Aorta (tissue), 5 donors: ENCODE results near the gene TCAP. TPM values are rescaled to one million over a fixed set of nuclear protein-coding genes. Genes with fewer than 3 reads are reported as not detected.

Experiments used
- ATAC-seq: fragments of 200-7000 bp; cut with Tn5 transposase; one replicate; pipeline ENCODE4 v1.9.1; 2022; ENCODE audit warnings: moderate library complexity; ENCODE audit not compliant: low FRiP score
- DNase-seq, 2 donors: peaks; one replicate each; pipeline ENCODE4 v3.0.0-alpha.2; 2020
- H3K27ac ChIP-seq, 2 donors: one replicate each; pipeline ENCODE4 v1.5.1; 2013; ENCODE audit warnings: low read length in 2 of 2, mild to moderate bottlenecking in 2 of 2, moderate library complexity in 2 of 2, control low read depth in 1 of 2, inconsistent platforms in 1 of 2, low read depth in 1 of 2
- H3K27me3 ChIP-seq, 2 donors: one replicate each; pipeline ENCODE4 v1.6.1; 2013; ENCODE audit warnings: control low read depth in 1 of 2, low read length in 1 of 2, mild to moderate bottlenecking in 1 of 2, moderate library complexity in 1 of 2; ENCODE audit not compliant: insufficient read depth in 2 of 2, control insufficient read depth in 1 of 2
- H3K36me3 ChIP-seq, 2 donors: one replicate each; pipeline ENCODE4 v1.6.1; 2013; ENCODE audit warnings: control low read depth in 1 of 2, low read length in 1 of 2, mild to moderate bottlenecking in 1 of 2; ENCODE audit not compliant: insufficient read depth in 2 of 2, control insufficient read depth in 1 of 2
- H3K4me1 ChIP-seq, 2 donors: one replicate each; pipeline ENCODE4 v1.6.1; 2013; ENCODE audit warnings: low read length in 2 of 2, control low read depth in 1 of 2, mild to moderate bottlenecking in 1 of 2, moderate library complexity in 1 of 2; ENCODE audit not compliant: insufficient read depth in 2 of 2, control insufficient read depth in 1 of 2
- H3K4me3 ChIP-seq, 2 donors: one replicate each; pipeline ENCODE4 v1.5.1; 2013; ENCODE audit warnings: low read length in 2 of 2, control low read depth in 1 of 2, mild to moderate bottlenecking in 1 of 2
- H3K9me3 ChIP-seq: one replicate; pipeline ENCODE4 v1.6.1; 2013; ENCODE audit warnings: mild to moderate bottlenecking, low read length; ENCODE audit not compliant: control insufficient read depth
- WGBS, 2 donors: extraction: QIAGEN DNeasy Blood & Tissue Kit; methylation state at CpG; one replicate each; pipeline ENCODE4 v1.1.7; 2013; 5-methylcytosine and 5-hydroxymethylcytosine counted together
- intact Hi-C, 2 donors: fragments of 100-400 bp; cut with DNase I; formaldehyde crosslinking; loops; one replicate each; pipeline versions ENCODE4 v1.14.2 to v1.15.0; 2022
- polyA plus RNA-seq, 2 donors: library from polyadenylated mRNA; stranded (reverse); fragments of 200-250 nt; gene quantifications; one replicate each; pipeline ENCODE4 v1.2.3, GENCODE V29; 2013
- total RNA-seq, 2 donors: library from RNA; stranded (reverse); fragmentation: NEBNext Ultra II Directional; extraction: Animal tissue kit (Norgen Biotek cat#: 25700); gene quantifications; one replicate each; pipeline ENCODE4 v1.2.1, GENCODE V29; 2021
- donor health status: healthy with polysubstance abuse.
- donor health status: Bipolar disorder and iron deficiency.
- donor health status: DM: no; HTN: no; CAD: no.
- donor health status: DM: no; HTN: no; CAD: no.
- donor health status: DM: yes; HTN: yes; CAD: no.

TCAP gene
- total and polyA plus RNA-seq, 4 donors = 1.9 to 9.3 (median 3.6) TPM

- ATAC-seq (no peak), DNase-seq (no peak)
- intact Hi-C loops = loop anchor here (2.0 to 5.0 kb wide), 3 partner anchors 35 to 60 kb away; partner anchors contain the start of gene ERBB2 (in 2 of the 2)
- no peaks in the 10 kb centered on the region for H3K9me3 ChIP-seq
- peak overlapping the region in 1 of 2 donors; percentile 15 for H3K27ac ChIP-seq
- no peak overlapping the region for H3K4me3 ChIP-seq
- no peaks in the 10 kb centered on the region for H3K27me3 ChIP-seq
- 36 to 38% methylated on average over 41 to 49 of the region's 49 CpGs for WGBS, 2 donors
- no peaks in the 10 kb centered on the region for H3K36me3 ChIP-seq
- H3K4me1 ChIP-seq = no peaks in the 10 kb centered on the region
Observed at GRCh38 chr17:39667262-39667944, 2.3 kb downstream of the TCAP start.

DNA sequence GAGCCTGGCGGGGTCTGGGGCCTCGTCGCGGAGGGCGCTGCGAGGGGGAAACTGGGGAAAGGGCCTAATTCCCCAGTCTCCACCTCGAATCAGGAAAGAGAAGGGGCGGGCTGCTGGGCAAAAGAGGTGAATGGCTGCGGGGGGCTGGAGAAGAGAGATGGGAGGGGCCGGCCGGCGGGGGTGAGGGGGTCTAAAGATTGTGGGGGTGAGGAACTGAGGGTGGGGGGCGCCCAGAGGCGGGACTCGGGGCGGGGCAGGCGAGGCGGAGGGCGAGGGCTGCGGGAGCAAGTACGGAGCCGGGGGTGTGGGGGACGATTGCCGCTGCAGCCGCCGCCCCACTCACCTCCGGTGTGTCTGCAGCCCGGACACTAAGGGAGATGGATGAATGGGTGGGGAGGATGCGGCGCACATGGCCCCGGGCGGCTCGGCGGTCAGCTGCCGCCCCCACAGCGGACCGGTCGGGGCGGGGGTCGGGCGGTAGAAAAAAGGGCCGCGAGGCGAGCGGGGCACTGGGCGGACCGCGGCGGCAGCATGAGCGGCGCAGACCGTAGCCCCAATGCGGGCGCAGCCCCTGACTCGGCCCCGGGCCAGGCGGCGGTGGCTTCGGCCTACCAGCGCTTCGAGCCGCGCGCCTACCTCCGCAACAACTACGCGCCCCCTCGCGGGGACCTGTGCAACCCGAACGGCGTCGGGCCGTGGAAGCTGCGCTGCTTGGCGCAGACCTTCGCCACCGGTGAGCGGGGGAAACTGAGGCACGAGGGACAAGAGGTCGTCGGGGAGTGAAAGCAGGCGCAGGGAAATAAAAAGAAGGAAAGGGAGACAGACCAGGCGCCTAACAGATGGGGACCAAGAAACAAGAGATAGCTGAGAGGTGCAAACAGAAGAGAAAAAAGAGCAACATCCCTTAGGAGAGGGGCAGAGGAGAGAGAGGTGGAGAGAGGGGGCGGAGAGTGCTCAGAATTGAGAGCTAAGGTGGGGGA lies 3.1 kb downstream of the TCAP start, which contains the start of gene PNMT:
Gene PNMT (plus strand): TSS at position 509 of the 980 bp plus-strand sequence. CDS start 23 bp downstream, at position 532.
- Histone ChIP-seq H3K4me1 (no peaks in the 10 kb centered on the region), H3K4me3 (no peak within 1 kb of the TSS), H3K27me3 (no peaks in the 10 kb centered on the region), H3K9me3 (no peaks in the 10 kb centered on the region), H3K27ac (peak within 1 kb of the TSS in 1 of 2 donors; percentile 15), H3K36me3 (no peaks in the 10 kb centered on the region)
- WGBS, 2 donors = 11 to 13% methylated on average over 74 to 85 of the region's 85 CpGs
- intact Hi-C loops = loop anchor here (2.0 to 5.0 kb wide), 3 partner anchors 34 to 59 kb away; partner anchors contain the start of gene ERBB2 (in 2 of the 2)
- DNase-seq = peak; percentile 80 to 93
- ATAC-seq = no peak

DNA sequence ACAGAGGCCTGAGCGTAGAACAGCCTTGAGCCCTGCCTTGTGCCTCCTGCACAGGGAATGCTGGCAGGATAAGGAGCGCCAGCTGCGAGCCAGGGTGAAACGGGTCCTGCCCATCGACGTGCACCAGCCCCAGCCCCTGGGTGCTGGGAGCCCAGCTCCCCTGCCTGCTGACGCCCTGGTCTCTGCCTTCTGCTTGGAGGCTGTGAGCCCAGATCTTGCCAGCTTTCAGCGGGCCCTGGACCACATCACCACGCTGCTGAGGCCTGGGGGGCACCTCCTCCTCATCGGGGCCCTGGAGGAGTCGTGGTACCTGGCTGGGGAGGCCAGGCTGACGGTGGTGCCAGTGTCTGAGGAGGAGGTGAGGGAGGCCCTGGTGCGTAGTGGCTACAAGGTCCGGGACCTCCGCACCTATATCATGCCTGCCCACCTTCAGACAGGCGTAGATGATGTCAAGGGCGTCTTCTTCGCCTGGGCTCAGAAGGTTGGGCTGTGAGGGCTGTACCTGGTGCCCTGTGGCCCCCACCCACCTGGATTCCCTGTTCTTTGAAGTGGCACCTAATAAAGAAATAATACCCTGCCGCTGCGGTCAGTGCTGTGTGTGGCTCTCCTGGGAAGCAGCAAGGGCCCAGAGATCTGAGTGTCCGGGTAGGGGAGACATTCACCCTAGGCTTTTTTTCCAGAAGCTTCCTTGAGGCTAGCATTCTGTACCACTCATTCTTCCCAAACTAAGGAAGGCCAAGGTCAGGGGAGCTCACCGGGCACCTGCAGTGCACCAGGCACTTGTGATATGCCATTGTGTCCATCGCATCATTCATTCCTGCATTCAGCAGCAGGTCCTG lies 5.0 kb downstream of the TCAP start:
- intact Hi-C loops = loop anchor here (5.0 kb wide), 4 partner anchors 32 to 57 kb away; partner anchors contain the start of genes ERBB2 (in 2 of the 2) and STARD3 (in 1 of the 2)
- ATAC-seq (no peak), DNase-seq (no peak)
- no peak overlapping the region for H3K27ac ChIP-seq
- H3K4me1 ChIP-seq = no peaks in the 10 kb centered on the region
- no peaks in the 10 kb centered on the region for H3K9me3 ChIP-seq
- 91% methylated on average over 19 to 23 of the region's 23 CpGs for WGBS, 2 donors
- H3K4me3 ChIP-seq = no peak overlapping the region
- no peaks in the 10 kb centered on the region for H3K36me3 ChIP-seq
- no peaks in the 10 kb centered on the region for H3K27me3 ChIP-seq

DNA sequence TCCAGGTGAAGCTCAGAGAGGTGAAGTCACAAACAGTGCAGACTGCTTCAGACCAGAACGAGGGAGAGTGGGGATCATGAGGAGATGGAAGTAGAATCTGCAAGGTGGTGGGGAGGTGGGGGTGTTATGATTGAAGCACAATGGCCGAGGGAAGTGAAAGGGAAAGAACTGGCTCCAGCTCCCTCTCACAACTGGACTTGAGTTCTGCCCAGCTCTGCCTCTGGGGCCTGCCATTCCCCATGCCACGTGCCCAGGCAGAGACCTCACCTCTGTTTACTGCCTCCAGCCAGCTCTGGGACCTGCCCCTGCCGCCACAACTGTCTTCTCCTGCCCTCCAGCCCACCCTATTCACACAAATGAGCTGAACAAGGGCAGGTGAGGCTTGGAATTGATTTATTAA lies 5.6 kb downstream of the TCAP start:
- no peaks in the 10 kb centered on the region for H3K4me1 ChIP-seq
- ATAC-seq = no peak

DNA sequence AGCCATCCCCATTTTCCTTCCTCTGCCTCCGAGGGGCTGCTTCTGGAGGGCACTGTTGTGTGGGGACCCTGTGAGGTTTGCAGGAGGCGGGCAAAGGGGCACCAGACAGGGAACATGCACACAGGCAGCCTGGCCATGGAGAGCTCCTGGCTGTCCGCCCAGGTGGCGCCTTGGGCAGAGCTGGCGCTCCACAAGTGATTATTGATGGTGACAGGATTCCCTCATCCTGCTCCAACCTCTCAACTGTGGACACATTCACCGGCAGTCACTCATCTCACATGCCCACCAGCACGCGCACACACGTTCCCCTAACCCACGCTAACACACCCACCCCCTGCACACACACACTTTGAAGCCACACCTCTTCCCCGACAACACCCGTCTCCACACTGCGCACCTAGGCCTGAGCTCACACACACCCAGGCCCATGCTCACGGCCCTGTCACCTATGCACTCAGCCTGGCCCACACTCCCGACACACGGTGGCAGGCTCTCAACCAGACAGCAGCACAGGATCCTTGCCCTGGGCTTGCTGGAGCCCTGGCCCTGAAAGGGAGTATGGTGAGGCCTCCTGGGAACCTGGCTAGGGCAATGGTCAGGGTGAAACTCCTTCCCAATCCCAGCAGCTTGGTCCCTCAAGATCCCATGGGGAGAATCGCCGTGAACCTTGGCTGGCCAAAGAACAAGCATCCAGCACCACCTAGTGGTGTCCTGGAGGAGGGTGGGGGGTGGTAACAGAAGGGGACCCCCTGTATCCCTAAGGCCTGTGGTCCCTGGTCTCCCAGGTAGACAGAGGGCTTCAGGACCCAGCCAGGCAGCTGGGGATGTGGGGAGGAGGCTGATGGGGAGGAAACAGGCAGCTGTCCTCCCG lies 6.7 kb downstream of the TCAP start:
- 24 to 27% methylated on average over 19 of the region's 19 CpGs for WGBS, 2 donors
- no peaks in the 10 kb centered on the region for H3K36me3 ChIP-seq
- H3K4me3 ChIP-seq = no peak overlapping the region
- H3K27me3 ChIP-seq = no peaks in the 10 kb centered on the region
- DNase-seq = no peak
- peaks cover 0 to under 1% of the 10 kb centered on the region in 2 donors for H3K4me1 ChIP-seq
- H3K9me3 ChIP-seq = no peaks in the 10 kb centered on the region
- H3K27ac ChIP-seq = no peak overlapping the region
- no peak for ATAC-seq
- intact Hi-C loops = loop anchor here (5.0 kb wide), 2 partner anchors 35 to 50 kb away; partner anchors contain the start of gene STARD3 (in 1 of the 2)

More for the DNA sequence above, 5.6 kb downstream of the TCAP start:
- H3K27ac ChIP-seq = no peak overlapping the region
- H3K36me3 ChIP-seq = no peaks in the 10 kb centered on the region
- H3K9me3 ChIP-seq = no peaks in the 10 kb centered on the region
- DNase-seq = no peak
- H3K27me3 ChIP-seq = no peaks in the 10 kb centered on the region
- H3K4me3 ChIP-seq = no peak overlapping the region
- intact Hi-C loops = loop anchor here (5.0 kb wide), 2 partner anchors 33 to 48 kb away; partner anchors contain the start of gene STARD3 (in 1 of the 2)
- WGBS, 2 donors = 73 to 85% methylated on average over 4 of the region's 4 CpGs

DNA sequence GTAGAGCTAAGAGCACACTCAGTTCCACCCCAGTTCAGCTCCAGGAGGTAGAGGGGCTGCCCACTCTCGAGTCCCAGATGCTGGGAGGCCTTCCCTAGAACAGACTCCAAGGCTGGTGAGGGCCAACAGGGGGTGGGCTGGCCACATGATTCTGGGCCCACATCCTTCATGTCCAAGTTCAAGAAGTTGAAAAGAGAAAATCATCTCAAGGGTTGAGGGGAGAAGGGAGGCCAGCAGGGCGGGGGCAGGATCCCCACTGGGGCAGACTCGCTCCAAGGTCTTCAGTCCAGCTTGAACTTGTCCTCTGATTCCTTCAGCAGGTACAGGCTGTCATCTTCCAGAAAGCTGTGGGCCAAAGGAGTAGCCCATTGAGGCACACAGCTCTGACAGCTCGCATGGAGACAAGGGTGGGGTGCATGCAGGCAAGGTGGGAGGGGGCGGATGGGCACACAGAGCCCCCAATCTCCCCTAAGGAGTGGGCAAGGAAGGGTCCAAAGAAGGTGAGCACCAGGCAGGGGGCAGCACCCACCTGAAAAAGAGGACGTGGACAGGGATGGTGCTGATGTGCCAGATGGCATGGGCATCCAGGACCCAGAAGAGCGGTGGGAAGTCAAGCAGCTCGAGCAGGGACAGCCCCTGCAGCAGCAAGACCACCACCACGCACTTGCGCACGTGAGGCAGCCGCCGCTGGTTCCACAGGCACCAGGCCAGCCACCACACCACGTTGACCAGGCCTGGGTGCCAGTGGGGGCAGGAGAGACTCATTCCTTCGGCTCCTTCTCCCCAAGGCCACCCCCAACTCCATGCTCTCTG lies 7.6 kb downstream of the TCAP start:
- Histone ChIP-seq H3K4me1 (peaks cover 0 to 3% of the 10 kb centered on the region in 2 donors), H3K9me3 (no peaks in the 10 kb centered on the region), H3K27ac (no peak overlapping the region), H3K27me3 (no peaks in the 10 kb centered on the region), H3K4me3 (no peak overlapping the region), H3K36me3 (no peaks in the 10 kb centered on the region)
- DNase-seq (no peak), ATAC-seq (no peak)
- 77 to 80% methylated on average over 15 of the region's 15 CpGs for WGBS, 2 donors
- intact Hi-C loops = loop anchor here (5.0 kb wide), 2 partner anchors 35 to 50 kb away; partner anchors contain the start of gene STARD3 (in 1 of the 2)
